Osteoblast (primary cell): ENCODE results near the gene LRRC36. TPM values are rescaled to one million over a fixed set of nuclear protein-coding genes. Genes with fewer than 3 reads are reported as not detected.

ENCODE experiments used
- DNase-seq: peaks from one replicate; pipeline ENCODE4 v3.0.0; 2011; ENCODE audit warnings: low spot score, mixed read lengths; ENCODE audit not compliant: insufficient read length; ENCODE audit errors: missing footprints
- H2AFZ ChIP-seq: 2 replicates; pipeline ENCODE4 v1.6.0; 2011; ENCODE audit warnings: mild to moderate bottlenecking, low read length
- H3K27ac ChIP-seq: 2 replicates; pipeline ENCODE4 v1.5.1; 2011; ENCODE audit warnings: mild to moderate bottlenecking, low read depth, low read length, moderate library complexity
- H3K27me3 ChIP-seq: 2 replicates; pipeline ENCODE4 v1.6.0; 2012; ENCODE audit warnings: mild to moderate bottlenecking, control low read depth, inconsistent platforms, low read length, moderate library complexity; ENCODE audit not compliant: insufficient read depth
- H3K36me3 ChIP-seq: 2 replicates; pipeline ENCODE4 v1.5.1; 2011; ENCODE audit warnings: mild to moderate bottlenecking, low read length, control low read depth, moderate library complexity; ENCODE audit not compliant: insufficient read depth
- H3K4me1 ChIP-seq: 2 replicates; pipeline ENCODE4 v1.5.1; 2011; ENCODE audit warnings: mild to moderate bottlenecking, low read length, control low read depth, moderate library complexity; ENCODE audit not compliant: insufficient read depth
- H3K4me2 ChIP-seq: 2 replicates; pipeline ENCODE4 v1.6.0; 2011; ENCODE audit warnings: mild to moderate bottlenecking, low read length; ENCODE audit not compliant: insufficient read depth
- H3K4me3 ChIP-seq: fragments of 200-600 bp; sonication (generic); 3 replicates; pipeline ENCODE4 v1.5.1; 2012; ENCODE audit warnings: mild to moderate bottlenecking, low read length, inconsistent platforms; ENCODE audit not compliant: insufficient read depth
- H3K79me2 ChIP-seq: 2 replicates; pipeline ENCODE4 v1.6.0; 2012; ENCODE audit warnings: mild to moderate bottlenecking, low read length, control low read depth, inconsistent platforms; ENCODE audit not compliant: insufficient read depth
- H3K9me3 ChIP-seq: 2 replicates; pipeline ENCODE4 v1.5.1; 2011; ENCODE audit warnings: low read depth, low read length, control low read depth
- H4K20me1 ChIP-seq: 2 replicates; pipeline ENCODE4 v1.6.0; 2012; ENCODE audit warnings: mild to moderate bottlenecking, low read length, control low read depth; ENCODE audit not compliant: insufficient read depth
- total RNA-seq: library from RNA; depleted of rRNA; stranded (reverse); fragments of >200 nt; gene quantifications from 2 replicates; pipeline ENCODE4 v1.2.3, GENCODE V29; 2012
- TF ChIP-seq, protein P1 (sequence below): IDR thresholded peaks from 2 replicates; pipeline ENCODE4 v1.5.1; 2011; ENCODE audit warnings: mild to moderate bottlenecking, low read depth, low read length, moderate library complexity; ENCODE audit errors: extremely low read depth

The LRRC36 gene
- total RNA-seq, 1 donor = not detected

GRCh38 chr16:67415872-67416793 is 89.5 kb downstream of the LRRC36 start, which contains the start of gene ZDHHC1:
Gene ZDHHC1, minus strand, starts transcription at chr16:67416477. Its CDS starts 8,702 bp downstream, at chr16:67407775.
- H3K4me2 ChIP-seq = peak within 1 kb of the TSS; percentile 77
- no peaks in the 10 kb centered on the region for H3K27me3 ChIP-seq
- DNase-seq = peak; percentile 99
- peaks cover 7% of the 10 kb centered on the region for H3K4me1 ChIP-seq
- TF ChIP-seq, protein P1, sequence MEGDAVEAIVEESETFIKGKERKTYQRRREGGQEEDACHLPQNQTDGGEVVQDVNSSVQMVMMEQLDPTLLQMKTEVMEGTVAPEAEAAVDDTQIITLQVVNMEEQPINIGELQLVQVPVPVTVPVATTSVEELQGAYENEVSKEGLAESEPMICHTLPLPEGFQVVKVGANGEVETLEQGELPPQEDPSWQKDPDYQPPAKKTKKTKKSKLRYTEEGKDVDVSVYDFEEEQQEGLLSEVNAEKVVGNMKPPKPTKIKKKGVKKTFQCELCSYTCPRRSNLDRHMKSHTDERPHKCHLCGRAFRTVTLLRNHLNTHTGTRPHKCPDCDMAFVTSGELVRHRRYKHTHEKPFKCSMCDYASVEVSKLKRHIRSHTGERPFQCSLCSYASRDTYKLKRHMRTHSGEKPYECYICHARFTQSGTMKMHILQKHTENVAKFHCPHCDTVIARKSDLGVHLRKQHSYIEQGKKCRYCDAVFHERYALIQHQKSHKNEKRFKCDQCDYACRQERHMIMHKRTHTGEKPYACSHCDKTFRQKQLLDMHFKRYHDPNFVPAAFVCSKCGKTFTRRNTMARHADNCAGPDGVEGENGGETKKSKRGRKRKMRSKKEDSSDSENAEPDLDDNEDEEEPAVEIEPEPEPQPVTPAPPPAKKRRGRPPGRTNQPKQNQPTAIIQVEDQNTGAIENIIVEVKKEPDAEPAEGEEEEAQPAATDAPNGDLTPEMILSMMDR = peak; percentile 40
- no peaks in the 10 kb centered on the region for H3K36me3 ChIP-seq
- no peaks in the 10 kb centered on the region for H4K20me1 ChIP-seq
- H3K27ac ChIP-seq = peak within 1 kb of the TSS; percentile 88
- H3K9me3 ChIP-seq = no peaks in the 10 kb centered on the region
- H2AFZ ChIP-seq = peak within 1 kb of the TSS; percentile 92
- H3K4me3 ChIP-seq = peak within 1 kb of the TSS; percentile 92
- peaks cover 12% of the 10 kb centered on the region for H3K79me2 ChIP-seq

DNA sequence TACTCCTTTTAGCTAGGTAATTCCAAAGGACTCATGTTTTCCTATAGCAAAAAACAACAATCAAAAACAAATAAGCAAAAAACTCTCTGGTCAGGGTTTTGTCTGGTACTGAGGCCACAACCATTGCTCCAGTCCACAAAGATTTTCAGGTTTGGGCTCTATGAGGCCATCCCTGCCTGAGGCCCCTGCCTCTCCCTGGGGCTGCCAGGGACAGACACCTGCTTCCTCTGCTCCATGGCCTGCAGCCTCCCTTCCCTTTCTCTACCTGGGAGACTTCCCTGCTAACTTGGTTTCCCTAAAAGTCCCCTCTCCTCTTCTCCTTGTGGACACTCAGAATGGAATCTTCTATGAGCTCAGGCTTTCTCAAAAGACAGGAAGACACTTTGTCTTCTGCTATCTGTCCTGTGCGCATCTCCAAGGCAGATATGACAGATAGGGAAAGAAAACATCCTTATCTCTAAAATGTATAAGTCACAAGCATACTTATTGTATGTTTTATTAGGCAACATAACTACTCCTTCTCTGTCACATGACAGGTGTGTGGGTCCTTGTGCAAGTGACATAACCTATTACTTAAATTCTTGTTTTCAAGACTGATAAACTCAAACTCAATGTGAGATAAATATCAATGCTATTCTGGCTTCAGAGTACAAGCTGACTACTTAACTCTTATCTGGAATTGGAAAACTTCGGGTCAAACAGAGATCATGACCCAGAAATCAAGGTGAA is 90.9 kb downstream of the LRRC36 start:
- H3K9me3 ChIP-seq = no peaks in the 10 kb centered on the region
- H2AFZ ChIP-seq = no peak overlapping the region
- peaks cover 7% of the 10 kb centered on the region for H3K4me1 ChIP-seq
- H3K36me3 ChIP-seq = no peaks in the 10 kb centered on the region
- no peak overlapping the region for H3K27ac ChIP-seq
- DNase-seq = peak; percentile 48
- H3K4me3 ChIP-seq = no peak overlapping the region
- H4K20me1 ChIP-seq = no peaks in the 10 kb centered on the region
- no peak overlapping the region for H3K4me2 ChIP-seq
- TF ChIP-seq, protein P1 = no peak
- peaks cover 12% of the 10 kb centered on the region for H3K79me2 ChIP-seq
- no peaks in the 10 kb centered on the region for H3K27me3 ChIP-seq

GRCh38 chr16:67419502-67419901 is 92.9 kb downstream of the LRRC36 start:
- Histone ChIP-seq H3K9me3 (no peaks in the 10 kb centered on the region), H4K20me1 (no peaks in the 10 kb centered on the region), H3K27ac (no peak overlapping the region), H3K79me2 (peaks cover 5% of the 10 kb centered on the region), H3K27me3 (no peaks in the 10 kb centered on the region), H3K4me3 (no peak overlapping the region), H3K36me3 (no peaks in the 10 kb centered on the region), H3K4me2 (no peak overlapping the region), H2AFZ (no peak overlapping the region), H3K4me1 (peaks cover 7% of the 10 kb centered on the region)
- TF ChIP-seq, protein P1 = no peak
- DNase-seq = no peak

DNA sequence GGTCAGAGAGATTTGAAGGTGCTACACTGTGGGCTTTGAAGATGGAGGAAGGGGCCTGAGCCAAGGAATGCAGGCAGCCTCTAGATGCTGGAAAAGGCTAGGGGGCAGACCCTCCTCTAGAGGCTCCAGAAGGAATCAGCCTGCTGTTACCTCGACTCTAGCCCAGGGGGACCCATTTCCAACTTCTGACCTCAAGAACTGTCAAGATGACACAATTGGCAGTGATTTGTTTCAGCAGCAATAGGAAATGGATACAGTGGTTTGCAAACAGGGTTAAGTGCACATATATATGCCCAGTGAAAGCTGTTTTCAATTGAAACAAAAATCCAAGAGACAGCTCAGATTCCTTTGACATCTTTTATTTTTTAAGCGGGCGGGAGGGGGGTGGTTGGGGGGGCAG is 93.3 kb downstream of the LRRC36 start:
- no peak overlapping the region for H3K4me2 ChIP-seq
- H4K20me1 ChIP-seq = no peaks in the 10 kb centered on the region
- no peak overlapping the region for H2AFZ ChIP-seq
- H3K79me2 ChIP-seq = peaks cover 3% of the 10 kb centered on the region
- no peak overlapping the region for H3K27ac ChIP-seq
- peaks cover 4% of the 10 kb centered on the region for H3K27me3 ChIP-seq
- peaks cover 7% of the 10 kb centered on the region for H3K4me1 ChIP-seq
- TF ChIP-seq, protein P1 = no peak
- H3K9me3 ChIP-seq = no peaks in the 10 kb centered on the region
- no peak overlapping the region for H3K4me3 ChIP-seq
- H3K36me3 ChIP-seq = no peaks in the 10 kb centered on the region
- DNase-seq = peak; percentile 41
